ENCODE data around the gene TERT. TPM values are rescaled to one million over a fixed set of nuclear protein-coding genes. Genes with fewer than 3 reads are reported as not detected.
"Not testable (repeated sequence)": the region's sequence is repeated elsewhere in the genome, so short reads cannot be mapped to it uniquely, and the experiment has no call there.

Gene TERT
- total RNA-seq, 1 donor from 2014 or later: 3.5 TPM

DNA sequence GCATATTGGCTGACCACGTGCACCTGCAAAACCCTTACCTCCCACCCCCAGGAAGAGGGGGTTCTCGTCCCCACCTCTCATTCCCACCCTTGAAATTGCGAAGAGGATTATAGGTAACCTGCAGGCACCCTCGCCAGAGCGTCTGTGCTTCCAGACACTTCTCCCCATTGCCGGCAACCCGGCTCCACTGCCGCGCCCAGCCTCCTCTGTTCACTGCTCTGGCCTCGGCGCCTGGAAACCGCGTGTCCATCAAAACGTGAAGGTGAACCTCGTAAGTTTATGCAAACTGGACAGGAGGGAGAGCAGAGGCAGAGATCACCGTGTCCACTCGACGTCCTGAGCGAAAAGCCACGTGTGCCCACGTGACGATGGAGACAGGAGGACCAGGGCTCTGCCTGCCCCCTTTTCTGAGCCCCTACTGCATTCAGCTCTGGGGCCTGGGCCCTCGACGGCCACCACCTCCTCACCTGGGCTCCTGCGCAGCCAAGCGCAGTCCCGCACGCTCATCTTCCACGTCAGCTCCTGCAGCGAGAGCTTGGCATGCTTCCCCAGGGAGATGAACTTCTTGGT lies 1.9 kb downstream of the TERT start:
- TF ChIP-seq, protein P1, sequence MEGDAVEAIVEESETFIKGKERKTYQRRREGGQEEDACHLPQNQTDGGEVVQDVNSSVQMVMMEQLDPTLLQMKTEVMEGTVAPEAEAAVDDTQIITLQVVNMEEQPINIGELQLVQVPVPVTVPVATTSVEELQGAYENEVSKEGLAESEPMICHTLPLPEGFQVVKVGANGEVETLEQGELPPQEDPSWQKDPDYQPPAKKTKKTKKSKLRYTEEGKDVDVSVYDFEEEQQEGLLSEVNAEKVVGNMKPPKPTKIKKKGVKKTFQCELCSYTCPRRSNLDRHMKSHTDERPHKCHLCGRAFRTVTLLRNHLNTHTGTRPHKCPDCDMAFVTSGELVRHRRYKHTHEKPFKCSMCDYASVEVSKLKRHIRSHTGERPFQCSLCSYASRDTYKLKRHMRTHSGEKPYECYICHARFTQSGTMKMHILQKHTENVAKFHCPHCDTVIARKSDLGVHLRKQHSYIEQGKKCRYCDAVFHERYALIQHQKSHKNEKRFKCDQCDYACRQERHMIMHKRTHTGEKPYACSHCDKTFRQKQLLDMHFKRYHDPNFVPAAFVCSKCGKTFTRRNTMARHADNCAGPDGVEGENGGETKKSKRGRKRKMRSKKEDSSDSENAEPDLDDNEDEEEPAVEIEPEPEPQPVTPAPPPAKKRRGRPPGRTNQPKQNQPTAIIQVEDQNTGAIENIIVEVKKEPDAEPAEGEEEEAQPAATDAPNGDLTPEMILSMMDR (IDR thresholded peaks at IDR 0.05; ENCODE audit: unreplicated experiment): no peak
- no peak overlapping the region for H3K27ac Mint-ChIP-seq
- H3K9me3 Mint-ChIP-seq (ENCODE audit: low read depth): peaks cover 5% of the 10 kb centered on the region
- DNase-seq (ENCODE audit: low spot score, unreplicated experiment): no peak
- H3K4me3 Mint-ChIP-seq (ENCODE audit: low read depth): no peak overlapping the region
- no peaks in the 10 kb centered on the region for H3K4me1 Mint-ChIP-seq (ENCODE audit: low read depth)
- H3K36me3 Mint-ChIP-seq (ENCODE audit: insufficient read depth): peaks cover 3% of the 10 kb centered on the region
- H3K27me3 Mint-ChIP-seq: peaks cover 39% of the 10 kb centered on the region

- Mint-ChIP-seq H3K36me3 (ENCODE audit: insufficient read depth) (peaks cover 3% of the 10 kb centered on the region), H3K9me3 (ENCODE audit: low read depth) (peaks cover 5% of the 10 kb centered on the region), H3K27ac (no peak overlapping the region), H3K27me3 (peaks cover 36% of the 10 kb centered on the region), H3K4me1 (ENCODE audit: low read depth) (no peaks in the 10 kb centered on the region), H3K4me3 (ENCODE audit: low read depth) (no peak overlapping the region)
- TF ChIP-seq, protein P1 (IDR thresholded peaks at IDR 0.05; ENCODE audit: unreplicated experiment): no peak
- DNase-seq (ENCODE audit: low spot score, unreplicated experiment): no peak
These were observed 2.7 kb downstream of the TERT start for GRCh38 chr5:1292139-1292538.

- H3K27ac Mint-ChIP-seq: no peak overlapping the region
- no peaks in the 10 kb centered on the region for H3K4me1 Mint-ChIP-seq (ENCODE audit: low read depth)
- H3K36me3 Mint-ChIP-seq (ENCODE audit: insufficient read depth): peaks cover 3% of the 10 kb centered on the region
- peaks cover 31% of the 10 kb centered on the region for H3K27me3 Mint-ChIP-seq
- no peak for DNase-seq (ENCODE audit: low spot score, unreplicated experiment)
- H3K9me3 Mint-ChIP-seq (ENCODE audit: low read depth): peaks cover 5% of the 10 kb centered on the region
- TF ChIP-seq, protein P1 (IDR thresholded peaks at IDR 0.05; ENCODE audit: unreplicated experiment): no peak
- no peak overlapping the region for H3K4me3 Mint-ChIP-seq (ENCODE audit: low read depth)
These were observed 3.2 kb downstream of the TERT start for GRCh38 chr5:1291611-1292080.

DNA sequence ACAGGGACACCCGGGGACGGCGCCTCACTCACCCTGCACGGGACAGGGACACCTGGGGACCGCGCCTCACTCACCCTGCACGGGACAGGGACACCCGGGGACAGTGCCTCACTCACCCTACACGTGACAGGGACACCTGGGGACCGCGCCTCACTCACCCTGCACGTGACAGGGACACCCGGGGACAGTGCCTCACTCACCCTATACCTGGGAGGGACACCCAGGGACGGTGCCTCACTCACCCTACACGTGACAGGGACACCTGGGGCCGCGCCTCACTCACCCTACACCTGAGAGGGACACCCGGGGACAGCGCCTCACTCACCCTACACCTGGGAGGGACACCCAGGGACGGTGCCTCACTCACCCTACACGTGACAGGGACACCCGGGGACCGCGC lies 3.9 kb downstream of the TERT start:
- not testable (repeated sequence) for H3K9me3 Mint-ChIP-seq (ENCODE audit: low read depth); DNase-seq (ENCODE audit: low spot score, unreplicated experiment); H3K27ac Mint-ChIP-seq; H3K4me1 Mint-ChIP-seq (ENCODE audit: low read depth); H3K4me3 Mint-ChIP-seq (ENCODE audit: low read depth); H3K36me3 Mint-ChIP-seq (ENCODE audit: insufficient read depth)
- peaks cover 25% of the 10 kb centered on the region for H3K27me3 Mint-ChIP-seq

DNA sequence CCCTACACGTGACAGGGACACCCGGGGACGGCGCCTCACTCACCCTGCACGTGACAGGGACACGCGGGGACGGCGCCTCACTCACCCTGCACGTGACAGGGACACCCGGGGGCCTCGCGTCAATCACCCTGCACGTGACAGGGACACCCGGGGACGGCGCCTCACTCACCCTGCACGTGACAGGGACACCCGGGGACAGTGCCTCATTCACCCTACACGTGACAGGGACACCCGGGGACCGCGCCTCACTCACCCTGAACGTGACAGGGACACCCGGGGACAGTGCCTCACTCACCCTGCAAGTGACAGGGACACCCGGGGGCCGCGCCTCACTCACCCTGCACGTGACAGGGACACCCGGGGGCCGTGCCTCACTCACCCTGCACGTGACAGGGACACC lies 5.3 kb downstream of the TERT start:
- peaks cover 20% of the 10 kb centered on the region for H3K27me3 Mint-ChIP-seq
- not testable (repeated sequence) for H3K4me3 Mint-ChIP-seq (ENCODE audit: low read depth); H3K36me3 Mint-ChIP-seq (ENCODE audit: insufficient read depth); H3K27ac Mint-ChIP-seq; DNase-seq (ENCODE audit: low spot score, unreplicated experiment); H3K9me3 Mint-ChIP-seq (ENCODE audit: low read depth); H3K4me1 Mint-ChIP-seq (ENCODE audit: low read depth)

GRCh38 chr5:1288439-1289335 lies 6.2 kb downstream of the TERT start:
- H3K9me3 Mint-ChIP-seq (ENCODE audit: low read depth): peaks cover 5% of the 10 kb centered on the region
- DNase-seq (ENCODE audit: low spot score, unreplicated experiment): no peak

More at GRCh38 chr5:1288439-1289335, 6.2 kb downstream of the TERT start:
- no peak overlapping the region for H3K27ac Mint-ChIP-seq
- H3K27me3 Mint-ChIP-seq: peaks cover 20% of the 10 kb centered on the region
- TF ChIP-seq, protein P1 (IDR thresholded peaks at IDR 0.05; ENCODE audit: unreplicated experiment): no peak
- no peak overlapping the region for H3K4me3 Mint-ChIP-seq (ENCODE audit: low read depth)
- no peaks in the 10 kb centered on the region for H3K4me1 Mint-ChIP-seq (ENCODE audit: low read depth)
- peaks cover 3% of the 10 kb centered on the region for H3K36me3 Mint-ChIP-seq (ENCODE audit: insufficient read depth)
